Stimulated activated CD4-positive, alpha-beta T cell treated with anti-CD3 and anti-CD28 coated beads, Interleukin-2, amount 100 ng/mL, for 4 hours (primary cell): ENCODE measurements around the gene TMC7.
A peak's percentile ranks its signal among the peaks of the same experiment; 100 is the strongest.
"Not testable (repeated sequence)": the region's sequence is repeated elsewhere in the genome, so short reads cannot be mapped to it uniquely, and the experiment has no call there.

Source experiments
- DNase-seq: peaks from one replicate; pipeline ENCODE4 v3.0.0-alpha.2; 2020; ENCODE audit warnings: low read depth

TMC7 gene

DNA sequence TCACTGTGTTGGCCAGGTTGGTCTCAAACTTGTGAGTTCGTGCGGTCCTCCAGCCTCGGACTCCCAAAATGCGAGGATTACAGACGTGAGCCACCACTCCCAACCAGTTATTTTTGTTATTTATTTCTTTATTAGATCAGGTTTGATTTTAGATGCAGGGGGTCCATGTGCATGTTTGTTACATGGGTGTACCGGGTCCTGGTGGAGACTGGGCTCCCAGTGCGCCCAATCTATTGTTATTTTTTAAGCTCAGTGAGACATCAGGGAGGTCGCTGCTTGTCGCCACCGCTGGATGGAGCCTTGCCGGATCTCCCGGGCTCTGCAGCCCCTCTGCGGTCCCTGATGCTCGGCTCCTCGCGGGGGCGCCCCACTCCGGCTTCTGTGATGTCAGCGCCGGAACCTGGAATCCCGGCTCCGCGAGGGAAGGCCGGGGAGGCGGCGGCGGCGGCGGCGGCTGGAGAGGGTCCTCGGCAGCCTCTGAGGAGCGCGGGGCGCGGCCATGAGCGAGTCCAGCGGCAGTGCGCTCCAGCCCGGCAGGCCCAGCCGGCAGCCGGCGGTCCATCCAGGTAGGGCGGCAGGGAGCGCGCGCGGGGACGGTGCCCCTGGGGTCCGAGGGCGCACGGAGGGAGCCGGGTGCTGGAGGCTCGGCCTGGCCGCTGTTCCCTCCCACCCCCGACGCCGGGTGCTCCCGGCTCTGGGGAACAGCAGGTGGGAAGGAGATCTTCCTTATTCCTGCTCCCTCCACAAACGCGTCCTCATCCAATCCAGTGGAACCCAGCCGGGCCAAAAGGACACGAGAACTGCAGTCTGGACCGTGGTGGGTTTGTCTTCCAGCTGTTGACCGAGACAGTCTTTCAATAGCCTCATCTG lies at the start of gene TMC7:
Gene TMC7 (plus strand): TSS at position 370 of the 870 bp plus-strand sequence. CDS start 130 bp downstream, at position 500.
- DNase-seq, result no peak

DNA sequence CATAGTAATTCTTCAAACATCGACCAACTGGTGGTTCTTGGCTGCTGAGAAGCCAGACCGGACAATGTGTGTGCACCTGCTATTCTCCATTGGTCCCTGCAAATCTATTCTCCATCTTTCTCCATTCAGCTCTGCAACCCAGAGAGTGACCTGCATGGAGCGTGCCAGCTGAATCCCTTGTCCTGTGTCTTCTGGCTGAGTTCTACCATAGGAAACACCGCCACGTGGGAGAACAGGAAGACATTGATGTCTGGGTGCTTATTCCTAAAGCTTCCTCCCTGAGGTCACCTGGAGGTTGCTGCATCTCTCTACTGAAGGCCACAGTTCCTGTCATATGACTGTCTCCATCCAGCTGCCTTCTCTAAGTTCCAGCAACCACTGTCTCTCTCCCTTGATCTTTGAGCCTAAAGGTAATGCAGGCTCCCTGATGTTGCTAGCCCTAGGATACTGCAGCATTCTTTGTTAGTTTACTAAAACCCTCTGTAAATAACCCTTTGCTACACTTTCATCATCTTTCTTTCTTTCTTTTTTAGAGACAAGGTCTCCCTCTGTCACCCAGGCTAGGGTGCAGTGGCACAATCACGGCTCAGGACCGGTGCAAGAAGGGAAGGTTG lies 46.9 kb upstream of the TMC7 start:
- no peak for DNase-seq

DNA sequence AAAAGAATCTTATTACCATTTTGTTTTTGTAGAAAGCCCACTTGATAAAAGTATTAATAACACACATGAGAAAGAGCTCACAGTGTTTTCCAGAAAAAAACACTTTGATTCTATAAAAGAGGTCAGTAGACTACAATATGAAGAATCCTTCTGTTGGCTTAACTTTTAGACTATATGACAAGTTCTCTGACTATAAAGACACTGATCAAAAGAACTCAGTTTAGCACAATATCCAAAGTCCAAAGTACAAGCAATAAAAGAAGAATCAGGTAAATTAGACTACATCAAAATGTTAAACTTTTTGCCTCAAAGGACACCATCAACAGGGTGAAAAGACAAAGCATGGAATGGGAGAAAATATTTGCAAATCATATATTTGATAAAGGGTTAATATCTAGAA lies 46.3 kb upstream of the TMC7 start:
- DNase-seq, result no peak

DNA sequence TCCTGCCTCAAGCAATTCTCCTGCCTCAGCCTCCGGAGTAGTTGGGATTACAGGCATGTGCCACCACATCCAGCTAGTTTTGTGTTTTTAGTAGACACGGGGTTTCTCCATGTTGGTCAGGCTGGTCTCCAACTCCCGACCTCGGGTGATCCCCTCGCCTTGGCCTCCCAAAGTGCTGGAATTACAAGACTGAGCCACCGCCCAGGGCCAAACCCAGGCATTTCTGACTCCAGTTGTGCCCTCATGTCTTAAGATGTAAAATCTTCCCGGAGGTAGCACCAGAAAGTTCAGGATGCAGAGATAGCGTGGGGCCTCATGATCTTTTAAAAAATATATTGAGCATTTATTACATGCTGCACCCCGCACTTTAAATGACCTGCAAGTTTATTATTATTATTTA lies 44.7 kb upstream of the TMC7 start:
- no peak for DNase-seq

DNA sequence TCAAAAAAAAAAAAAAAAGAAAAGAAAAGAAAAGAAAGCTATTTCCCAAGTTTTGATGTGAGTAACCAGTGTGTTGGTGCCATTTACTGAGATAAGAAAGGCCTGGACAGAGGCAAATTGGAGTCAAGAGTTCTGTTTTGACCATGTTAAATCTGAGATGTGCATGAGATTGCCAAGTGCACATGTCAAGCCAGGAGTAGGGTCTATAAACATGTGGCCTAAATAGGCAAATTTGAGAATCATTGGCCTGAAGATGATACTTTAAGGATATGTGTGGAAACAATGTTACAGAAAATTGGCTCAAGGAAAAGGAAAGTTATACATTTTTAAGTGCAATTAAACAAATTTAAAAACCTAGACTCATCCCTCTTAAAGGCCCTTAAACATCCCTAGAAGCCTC lies 42.3 kb upstream of the TMC7 start:
- no peak for DNase-seq

DNA sequence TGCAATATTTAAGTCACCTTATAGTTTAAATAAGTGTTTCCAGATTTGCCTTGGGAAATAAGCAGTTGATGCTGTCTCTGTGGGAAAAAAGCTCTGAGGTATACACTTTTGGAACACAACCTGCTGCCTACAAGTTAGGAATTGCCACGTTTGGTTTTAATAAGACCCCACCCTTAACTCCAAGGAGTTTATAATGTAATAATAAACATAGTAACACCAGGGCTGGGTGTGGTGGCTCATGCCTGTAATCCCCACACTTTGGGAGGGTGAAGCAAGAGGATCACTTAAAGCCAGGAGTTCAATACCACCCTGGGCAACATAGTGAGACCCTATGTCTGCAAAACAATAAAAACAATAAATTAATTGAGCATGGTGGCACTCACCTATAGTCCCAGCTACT lies 41.7 kb upstream of the TMC7 start:
- DNase-seq, result no peak

DNA sequence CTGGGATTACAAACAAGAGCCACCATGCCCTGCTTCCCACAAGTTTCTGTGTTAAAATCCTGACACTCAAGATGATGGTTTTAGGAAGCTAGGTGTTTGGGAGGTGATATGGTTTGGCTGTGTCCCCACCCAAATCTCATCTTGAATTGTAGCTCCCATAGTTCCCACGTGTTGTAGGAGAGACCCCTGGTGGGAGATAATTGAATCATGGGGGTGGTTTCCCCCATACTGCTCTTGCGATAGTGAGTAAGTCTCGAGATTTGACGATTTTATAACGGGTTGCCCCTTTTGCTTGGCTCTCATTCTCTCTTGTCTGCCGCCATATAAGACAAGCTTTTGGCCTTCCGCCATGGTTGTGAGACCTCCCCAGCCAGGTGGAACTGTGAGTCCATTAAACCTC lies 40.3 kb upstream of the TMC7 start:
- no peak for DNase-seq

DNA sequence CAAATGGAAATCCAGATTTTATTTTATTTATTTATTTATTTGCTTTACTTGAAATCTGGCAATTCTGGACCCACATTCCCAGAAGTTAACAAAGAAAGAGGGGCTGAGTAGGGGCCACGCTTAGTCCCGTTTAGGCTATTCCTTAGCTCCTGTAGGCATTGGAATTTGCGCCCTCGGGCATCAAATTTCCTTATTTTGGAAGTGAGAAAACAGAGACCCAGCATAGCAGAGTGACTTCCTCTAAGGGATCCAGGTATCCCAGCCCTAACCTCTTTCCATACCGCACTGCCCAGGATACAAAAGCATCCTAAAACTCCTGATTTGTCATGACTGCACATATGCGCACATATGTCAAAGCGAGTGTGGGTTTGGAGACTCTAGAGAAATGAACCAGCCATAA lies 38.5 kb upstream of the TMC7 start:
- no peak for DNase-seq

DNA sequence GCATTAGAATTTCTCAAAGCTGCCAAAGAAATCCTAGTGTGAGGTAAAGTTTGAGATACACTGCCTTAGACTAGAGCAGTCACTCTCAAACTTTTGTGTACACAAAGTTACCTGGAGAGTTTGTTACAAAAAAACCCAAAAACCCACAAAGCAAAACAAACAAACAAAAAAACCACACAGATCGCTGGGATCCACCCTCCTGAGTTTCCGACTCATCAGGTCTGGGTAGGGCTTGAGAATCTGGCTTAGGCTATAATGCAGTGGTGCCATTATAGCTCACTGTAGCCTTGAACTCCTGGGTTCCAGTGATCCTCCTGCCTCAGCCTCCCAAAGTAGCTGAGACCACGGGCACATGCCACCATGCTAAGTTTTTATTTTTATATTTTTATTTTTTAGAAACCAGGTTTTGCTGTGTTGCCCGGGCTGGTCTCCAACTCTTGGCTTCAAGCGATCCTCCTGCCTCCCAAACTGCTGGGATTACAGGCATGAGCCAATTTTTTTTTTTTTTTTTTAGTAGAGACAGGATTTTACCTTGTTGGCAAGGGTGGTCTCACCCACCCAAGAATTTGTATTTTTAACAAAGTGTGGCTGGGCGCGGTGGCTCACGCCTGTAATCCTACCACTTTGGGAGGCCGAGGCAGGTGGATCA lies 35.2 kb upstream of the TMC7 start:
- no peak for DNase-seq

DNA sequence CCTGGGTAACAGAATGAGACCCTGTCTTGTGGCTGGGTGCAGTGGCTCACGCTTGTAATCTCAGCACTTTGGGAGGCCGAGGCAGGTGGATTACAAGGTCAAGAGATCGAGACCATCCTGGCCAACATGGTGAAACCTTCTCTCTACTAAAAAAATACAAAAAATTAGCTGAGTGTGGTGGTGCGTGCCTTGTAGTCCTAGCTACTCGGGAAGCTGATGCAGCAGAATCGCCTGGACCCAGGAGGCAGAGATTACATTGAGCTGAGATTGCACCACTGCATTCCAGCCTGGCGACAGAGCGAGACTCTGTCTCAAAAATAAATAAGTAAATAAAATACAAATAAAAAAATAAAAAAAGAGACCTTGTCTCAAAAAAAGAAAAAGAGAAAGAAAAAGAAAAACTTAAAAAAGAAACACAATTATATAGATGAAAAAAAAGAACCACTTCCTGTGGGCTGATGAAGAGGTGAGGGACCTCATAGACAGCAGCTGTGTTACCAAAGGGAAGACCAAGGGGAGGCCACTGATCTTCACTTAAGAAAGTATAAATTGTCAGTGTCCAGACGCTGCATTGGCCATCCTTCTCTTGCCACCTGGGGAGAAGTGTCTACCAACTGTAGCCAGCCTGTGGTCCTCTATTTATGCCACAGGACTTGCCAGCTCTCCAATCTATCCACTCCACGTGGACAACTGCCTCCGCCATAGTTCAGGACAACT lies 33.1 kb upstream of the TMC7 start:
- no peak for DNase-seq

DNA sequence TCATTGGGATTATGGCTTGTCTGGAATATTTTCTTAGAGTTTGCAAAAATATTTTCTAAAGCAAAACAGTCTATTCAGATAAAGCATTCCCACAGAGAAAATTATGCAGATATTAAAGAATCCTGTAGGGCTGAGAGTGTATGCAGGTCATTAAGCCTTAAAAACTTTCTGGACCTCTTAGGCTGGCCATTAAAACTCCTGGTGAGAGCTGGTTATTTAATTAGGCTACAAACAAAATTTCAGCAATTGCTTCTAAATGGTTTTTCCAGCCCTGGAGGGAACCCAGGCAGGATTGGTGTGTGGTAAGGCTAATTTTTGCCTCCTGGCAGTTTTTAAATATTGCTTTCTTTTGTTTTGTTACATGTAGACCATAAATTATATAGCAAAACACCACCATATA lies 30.2 kb upstream of the TMC7 start:
- no peak for DNase-seq

DNA sequence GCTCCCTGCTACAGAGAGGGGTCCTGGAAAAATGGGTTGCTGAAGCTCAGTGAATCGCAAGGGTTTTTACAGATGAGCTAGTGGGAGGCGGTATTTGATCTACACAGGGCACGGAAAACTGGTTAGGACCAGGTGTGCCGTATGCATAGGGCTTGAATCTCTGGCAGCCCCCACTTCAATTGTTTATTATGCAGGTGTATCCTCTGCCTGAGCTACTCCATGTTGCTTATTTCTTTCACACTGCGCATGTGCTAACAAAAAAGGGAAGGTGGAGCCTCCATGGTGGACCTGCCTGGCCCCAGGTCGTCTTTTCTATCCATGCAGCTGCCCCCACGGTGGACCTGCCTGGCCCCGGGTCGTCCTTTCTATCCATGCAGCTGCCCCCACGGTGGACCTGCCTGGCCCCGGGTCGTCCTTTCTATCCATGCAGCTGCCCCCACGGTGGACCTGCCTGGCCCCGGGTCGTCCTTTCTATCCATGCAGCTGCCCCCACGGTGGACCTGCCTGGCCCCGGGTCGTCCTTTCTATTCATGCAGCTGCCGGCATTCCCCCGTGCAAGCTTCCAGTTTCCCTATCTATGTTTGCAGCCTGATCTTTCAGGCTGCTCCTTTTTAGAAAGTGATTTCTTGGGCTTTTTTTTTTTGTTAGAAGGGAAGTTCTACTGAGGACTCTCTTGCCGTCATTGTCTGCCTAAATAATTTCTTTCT lies 27.7 kb upstream of the TMC7 start:
- not testable (repeated sequence) for DNase-seq

DNA sequence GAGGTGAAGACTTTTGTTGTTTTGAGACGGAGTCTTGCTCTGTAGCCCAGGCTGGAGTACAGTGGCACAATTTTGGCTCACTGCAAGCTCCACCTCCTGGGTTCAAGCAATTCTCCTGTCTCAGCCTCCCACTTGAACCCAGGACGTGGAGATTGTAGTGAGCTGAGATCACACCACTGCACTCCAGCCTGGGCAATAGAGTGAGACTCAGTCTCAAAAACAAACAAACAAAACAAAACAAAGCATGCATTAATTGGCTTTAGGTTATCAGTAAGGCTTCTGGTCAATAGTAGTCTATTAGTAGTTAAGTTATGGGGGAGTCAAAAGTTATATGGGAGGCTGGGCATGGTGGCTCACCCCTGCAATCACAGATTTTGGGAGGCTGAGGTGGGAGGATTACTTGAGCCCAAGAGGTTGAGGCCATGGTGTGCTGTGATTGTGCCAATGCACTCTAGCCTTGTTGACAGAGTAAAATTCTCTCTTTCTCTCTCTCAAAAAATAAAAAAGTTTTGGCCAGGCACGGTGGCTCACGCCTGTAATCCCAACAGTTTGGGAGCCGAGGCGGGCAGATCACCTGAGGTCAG lies 27.0 kb upstream of the TMC7 start:
- not testable (repeated sequence) for DNase-seq

DNA sequence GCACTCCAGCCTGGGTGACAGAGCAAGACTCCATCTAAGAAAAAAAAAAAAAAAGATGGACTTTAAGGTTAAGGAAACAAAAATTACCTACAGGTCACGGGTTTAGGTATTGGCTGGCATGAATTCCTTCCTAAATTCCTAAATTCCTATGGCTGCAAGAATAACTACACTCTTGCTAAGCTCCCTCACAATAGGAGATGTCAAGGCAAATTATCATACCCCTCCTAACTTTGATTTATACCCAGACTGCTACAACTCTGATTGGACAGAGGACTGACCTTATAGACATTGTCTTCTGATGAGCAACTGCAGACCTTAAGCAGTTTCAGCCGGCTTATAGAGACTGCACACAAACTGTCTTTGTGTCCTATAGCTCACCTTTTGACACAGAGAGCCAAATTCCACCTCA lies 25.1 kb upstream of the TMC7 start:
- no peak for DNase-seq

DNA sequence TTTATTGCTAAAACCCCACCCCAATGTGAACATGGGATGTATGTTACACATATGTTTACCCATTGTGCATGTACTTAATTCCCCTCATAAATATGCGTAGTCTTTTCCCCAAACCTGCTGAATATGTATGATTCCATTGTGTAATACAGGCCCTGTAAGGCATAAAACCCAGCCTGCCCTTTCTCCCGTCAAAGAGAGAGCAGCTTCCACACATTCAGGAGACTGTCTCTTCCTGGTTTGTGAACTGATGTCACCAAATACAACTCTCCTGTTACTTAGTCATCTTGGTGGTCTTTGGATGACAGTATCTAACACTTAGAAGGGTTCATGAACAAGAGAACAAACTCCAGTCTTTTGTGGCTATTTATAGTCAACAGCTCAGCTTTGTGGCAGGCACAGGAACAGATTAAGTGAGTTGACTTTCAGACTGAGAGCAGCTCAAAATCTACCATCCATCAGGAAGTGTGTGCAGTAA lies 24.7 kb upstream of the TMC7 start:
- no peak for DNase-seq

DNA sequence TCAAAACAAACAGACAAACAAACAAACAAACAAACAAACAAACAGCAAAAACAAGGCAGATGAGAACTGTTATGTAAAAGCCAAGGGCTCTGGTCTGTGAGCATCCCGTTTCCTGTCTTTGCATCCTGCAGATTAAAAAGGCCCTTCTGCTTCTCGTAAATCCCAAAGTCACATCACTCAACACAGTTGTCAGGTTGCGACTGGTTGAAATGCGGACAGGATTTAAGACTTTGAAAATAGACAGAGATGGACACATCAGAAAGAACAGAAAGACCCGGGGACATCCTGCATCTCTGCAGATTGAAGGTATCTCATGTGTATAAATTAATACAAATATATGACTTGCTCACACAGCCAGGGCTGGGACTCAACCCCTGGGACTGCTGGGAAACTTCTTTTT lies 18.2 kb upstream of the TMC7 start:
- no peak for DNase-seq

DNA sequence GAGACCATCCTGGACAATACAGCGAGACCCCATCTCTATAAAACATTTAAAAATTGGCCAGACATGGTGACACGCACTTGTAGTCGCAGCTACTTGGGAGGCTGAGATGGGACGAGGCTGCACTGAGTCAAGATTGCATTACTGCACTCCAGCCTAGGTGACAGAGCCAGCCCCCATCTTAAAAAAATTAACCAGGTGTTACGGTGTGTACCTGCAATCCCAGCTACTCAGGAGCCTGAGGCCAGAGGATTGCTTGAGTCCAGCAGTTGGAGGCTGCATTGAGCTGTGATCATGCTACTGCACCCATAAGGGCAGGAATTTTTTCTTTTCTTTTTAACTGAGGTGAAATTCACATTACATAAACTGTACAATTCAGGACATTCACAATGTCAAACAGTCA lies 16.9 kb upstream of the TMC7 start:
- no peak for DNase-seq

DNA sequence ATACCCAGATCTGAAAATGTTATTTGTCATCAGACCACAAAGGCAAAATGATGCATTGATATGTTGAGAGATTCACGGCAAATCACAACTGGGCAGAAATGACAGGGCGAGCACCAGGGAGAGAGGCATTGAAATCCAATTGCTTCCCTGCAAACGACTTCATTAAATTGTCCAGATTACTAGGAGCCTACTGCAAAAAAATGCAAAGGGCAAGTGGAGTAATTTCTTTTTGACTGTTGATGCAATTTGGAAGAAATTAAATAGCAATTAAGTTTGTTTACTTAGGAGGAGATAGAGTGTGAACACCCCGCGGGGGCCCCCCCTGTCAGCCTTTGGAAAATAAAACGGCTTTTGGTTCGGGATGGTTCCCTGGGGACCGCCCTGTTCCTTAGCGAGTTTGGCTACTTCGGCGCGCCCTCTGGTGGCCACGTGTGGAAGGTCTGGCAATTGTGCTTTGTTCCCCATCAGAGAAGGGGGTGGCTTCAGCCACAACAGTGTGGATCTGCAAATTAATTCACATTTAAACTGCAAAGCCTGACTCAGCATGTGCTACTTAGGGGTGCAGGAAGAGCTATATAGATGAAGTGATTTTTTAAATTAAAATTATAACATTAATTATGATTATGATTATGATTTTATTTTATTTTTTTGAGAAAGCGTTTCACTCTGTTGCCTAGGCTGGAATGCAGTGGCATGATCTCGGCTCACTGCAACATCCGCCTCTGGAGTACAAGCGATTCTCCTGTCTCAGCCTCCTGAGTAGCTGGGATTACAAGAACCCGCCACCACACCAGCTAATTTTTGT lies 14.5 kb upstream of the TMC7 start:
- peak; percentile 62 for DNase-seq

DNA sequence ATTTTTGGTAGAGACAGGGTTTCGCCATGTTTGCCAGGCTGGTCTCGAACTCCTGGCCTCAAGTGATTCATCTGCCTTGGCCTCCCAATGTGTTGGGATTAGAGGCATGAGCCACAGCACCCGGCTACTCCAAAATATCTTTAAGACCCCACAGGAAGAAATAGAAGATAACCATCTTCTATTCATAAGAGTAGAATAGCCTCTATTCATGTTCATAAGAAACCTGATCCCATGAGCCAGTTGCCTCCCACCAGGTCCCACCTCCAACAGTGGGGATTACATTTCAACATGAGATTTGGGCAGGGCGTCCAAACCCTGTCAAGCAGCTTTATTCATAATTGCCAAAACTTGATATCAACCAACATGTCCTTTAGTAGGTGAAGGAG lies 13.9 kb upstream of the TMC7 start:
- no peak for DNase-seq

DNA sequence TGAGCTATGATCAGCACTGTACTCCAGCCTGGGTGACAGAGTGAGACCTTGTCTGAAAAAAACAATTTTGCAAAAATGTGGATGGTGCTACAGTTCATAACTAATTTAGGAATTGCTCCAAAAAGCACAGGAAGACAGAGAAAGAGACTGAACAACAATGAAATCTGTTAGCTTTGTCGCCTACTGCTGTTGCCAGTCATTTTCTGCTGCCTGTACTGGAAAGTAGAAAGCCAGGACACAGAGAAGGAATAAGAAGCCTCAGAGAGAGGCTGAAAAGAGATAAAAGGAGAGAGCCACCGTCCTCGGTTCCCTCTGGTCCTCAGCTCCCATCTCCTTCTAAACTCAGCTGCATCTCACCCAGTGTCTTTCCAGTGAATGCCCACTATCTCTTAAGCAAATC lies 8.6 kb upstream of the TMC7 start:
- DNase-seq, result no peak

DNA sequence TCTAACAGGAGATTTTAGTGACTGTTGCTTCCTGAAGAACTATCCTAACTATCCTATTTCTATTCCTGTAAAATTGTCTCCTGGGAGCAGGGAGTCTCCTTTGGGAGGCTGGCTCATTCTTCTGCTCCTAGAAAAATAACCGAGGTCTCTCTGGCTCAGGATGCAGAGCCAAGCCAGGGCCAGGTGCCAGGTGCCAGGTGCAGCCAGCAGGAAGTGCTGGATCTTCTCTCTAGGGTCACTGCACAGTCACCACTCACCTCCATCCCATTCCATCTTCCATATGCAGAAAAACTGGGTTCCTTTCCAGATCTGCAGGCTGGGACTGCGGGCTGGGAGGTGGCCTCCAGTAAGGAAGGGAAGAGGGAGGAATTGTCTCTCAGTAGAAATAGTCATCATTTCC lies 3.8 kb upstream of the TMC7 start:
- no peak for DNase-seq
